ENCODE results near the gene PLA2G4F.

PLA2G4F gene

GRCh38 chr15:42146551-42147430 lies 9.6 kb downstream of the PLA2G4F start:
- DNase-seq, result no peak

DNA sequence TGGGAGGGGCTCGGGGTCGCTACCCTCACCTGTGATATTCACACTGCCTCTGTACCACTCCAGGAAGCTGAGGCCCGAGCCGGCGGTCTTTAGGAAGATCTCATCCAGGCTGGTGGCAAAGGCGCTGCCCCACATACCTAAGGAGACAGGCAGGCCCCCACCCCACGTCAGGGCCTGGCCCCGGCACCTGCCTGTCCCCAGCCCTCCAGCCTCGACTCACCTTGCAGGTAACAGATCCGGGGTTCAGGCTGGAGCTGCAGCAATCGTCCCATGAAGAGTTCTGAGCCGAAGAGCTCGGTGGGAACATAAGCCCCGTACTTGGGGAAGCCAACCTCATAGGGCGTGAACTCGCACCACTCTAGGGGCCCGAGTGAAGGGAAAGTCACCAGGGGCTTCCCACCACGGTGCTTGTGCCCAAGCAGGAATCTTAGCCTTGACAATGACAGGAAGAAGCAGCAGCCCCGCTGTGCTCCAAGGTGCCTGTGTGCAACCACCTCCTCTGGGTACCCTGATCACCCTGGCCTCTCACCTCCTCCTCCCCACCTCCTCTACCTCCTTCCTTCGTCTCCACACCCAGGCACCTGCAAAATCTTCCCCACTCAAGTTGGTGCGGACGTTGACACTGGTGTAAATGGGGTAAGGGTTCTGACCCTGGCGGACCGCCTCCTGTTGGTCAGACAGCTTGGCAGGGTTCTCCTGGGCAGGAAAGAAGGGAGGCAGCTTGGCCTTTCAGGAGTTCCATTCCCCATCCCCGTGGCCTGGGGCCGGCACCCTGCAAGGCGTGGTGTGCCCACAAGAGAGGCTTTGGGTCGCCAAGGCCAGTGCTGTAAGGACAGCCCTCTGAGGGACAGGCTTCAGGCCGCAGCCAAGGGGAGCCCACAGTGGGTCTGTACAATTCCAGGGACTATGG lies 10.6 kb downstream of the PLA2G4F start:
- DNase-seq, result no peak

- no peak for DNase-seq
Observed at GRCh38 chr15:42144841-42145375, 11.5 kb downstream of the PLA2G4F start.

DNA sequence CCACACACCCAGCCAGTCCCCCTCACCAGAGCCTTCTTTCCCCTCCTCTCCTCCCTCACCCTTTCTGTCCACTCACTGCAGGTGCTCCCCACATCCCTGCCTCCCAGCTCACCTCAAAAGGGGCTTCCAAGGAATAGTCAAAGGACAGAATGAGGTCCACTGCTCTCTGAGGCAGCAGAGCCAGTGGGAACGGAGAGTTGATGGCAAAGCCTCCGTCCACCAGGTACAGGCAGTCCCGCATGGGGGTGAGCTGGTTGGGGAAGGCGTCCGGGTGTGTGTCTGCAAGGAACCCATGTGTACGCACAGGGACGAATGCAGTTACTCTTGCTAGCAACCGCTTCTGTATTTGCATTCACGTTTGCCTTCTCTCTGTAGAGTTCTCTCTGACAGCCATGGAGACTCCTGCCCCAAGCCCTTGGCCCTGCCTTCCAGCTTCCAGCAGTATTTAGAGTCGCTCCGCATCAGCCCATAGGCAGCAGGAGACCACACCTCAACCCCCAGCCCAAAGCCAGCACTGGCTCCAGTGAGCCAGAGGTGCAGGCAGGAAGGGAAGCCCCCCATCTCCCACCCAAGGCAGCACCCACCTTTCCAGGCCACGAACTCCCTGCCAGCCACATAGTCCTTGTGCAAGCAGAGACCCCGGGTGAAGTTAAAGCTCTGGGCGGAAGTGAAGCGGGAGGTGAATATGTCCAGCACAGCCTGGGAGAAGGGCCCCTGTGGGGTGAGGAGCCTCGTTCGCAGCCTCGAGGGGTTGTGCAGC lies 12.4 kb downstream of the PLA2G4F start:
- DNase-seq, result no peak

GRCh38 chr15:42143356-42143755 lies 13.1 kb downstream of the PLA2G4F start:
- no peak for DNase-seq

DNA sequence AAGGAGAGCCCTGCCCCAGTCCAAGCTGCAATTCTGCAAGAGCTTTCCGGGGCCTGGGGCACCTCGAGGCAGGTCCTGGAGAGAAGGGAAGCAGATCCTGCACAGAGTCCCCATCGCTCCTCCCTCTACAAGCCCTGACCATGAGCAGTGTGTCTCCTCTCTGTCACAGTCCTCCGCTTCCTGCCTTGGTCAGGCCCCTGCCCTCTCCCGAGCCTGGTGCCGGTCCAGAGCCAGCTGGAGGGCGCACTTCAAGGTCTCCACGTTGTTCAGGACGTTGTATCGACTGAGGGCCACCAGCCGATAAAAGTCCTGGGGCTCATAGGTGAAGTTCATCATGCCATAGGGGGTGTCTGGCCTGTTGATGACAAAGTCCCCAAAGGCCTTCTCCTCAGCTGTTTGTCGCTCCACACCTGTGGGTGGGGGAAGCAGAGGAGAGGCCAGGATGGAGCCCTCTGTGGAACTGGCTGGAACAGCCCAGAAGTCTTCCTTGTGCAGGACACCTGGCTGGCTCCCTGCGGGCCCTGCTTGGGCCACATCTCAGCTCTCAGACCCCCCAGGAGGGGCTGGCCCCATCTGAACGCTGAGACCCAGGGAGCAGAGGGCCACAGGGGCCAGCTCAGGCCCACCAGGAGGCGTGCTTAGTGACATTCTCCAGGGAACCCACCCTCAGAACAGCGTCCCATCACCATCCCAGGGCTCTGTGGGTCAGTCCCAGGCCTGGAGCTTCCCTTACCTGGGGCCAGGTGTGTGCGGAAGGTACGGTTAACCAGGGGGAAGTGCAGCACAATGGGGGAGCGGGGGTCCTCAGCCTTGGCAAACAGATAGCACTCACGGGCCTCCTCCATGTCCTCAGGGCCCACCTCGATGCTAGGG lies 14.4 kb downstream of the PLA2G4F start:
- DNase-seq, result no peak

- no peak for DNase-seq
Observed at GRCh38 chr15:42141246-42141645, 15.2 kb downstream of the PLA2G4F start.

GRCh38 chr15:42140383-42141070 lies 15.9 kb downstream of the PLA2G4F start:
- no peak for DNase-seq

DNA sequence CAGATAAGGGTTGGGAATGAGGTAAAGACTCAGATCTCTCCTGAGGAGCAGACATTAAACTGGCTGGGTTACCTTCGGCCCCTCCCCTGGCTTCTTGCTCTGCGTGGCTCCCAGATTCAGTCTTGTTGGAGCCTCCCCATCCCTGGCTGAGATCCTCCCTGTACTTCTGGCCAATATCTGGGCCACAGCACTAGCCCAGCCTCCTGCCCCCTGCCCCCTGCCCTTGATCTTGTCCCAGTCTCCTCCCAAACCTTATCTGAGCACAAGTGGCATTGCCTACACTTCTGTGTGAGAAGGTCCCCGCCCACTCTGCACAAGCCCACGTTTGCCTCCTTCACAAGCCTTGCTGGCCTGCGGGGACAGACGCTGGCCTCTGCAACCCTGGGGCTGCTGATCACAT lies 16.8 kb downstream of the PLA2G4F start:
- no peak for DNase-seq

DNA sequence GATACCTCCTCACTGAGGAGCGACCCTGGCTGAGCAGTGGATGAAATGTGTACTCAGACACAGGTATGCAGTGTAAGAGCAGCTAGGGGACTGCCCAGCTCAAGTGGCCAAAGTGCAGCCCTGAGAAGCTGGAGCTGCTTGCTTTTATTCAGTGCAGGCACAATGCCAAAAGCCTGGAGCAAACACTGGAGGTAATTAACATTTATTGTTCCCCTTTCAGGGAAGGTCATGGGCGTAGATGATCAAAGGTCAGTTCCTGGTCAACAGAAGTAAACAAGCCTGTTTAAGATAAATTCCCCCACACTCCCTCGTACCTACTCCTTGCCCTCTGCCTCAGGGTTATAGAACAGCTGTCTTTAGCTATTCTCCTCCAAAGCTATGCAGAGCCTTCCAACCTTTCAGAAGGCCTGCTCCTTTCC lies 17.5 kb downstream of the PLA2G4F start:
- no peak for DNase-seq

DNA sequence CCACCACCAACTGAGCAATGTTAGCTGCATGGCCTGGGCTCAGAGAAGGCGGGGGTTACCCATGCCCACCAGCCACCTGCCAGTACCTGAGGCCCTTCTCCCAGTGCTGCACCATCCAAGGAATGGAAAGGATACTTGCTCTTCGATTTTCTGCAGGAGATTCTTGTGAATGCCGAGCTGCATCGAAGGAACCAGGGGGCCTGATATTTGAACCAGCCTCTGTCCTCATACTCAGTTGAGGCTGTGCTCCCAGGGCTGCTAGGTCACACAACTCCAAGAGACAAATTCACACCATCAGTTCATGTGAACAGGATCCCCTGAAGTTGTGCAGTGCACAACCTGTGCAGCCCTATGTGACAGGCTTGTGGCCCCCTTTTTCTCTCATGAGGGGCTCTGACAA lies 18.0 kb downstream of the PLA2G4F start:
- no peak for DNase-seq

DNA sequence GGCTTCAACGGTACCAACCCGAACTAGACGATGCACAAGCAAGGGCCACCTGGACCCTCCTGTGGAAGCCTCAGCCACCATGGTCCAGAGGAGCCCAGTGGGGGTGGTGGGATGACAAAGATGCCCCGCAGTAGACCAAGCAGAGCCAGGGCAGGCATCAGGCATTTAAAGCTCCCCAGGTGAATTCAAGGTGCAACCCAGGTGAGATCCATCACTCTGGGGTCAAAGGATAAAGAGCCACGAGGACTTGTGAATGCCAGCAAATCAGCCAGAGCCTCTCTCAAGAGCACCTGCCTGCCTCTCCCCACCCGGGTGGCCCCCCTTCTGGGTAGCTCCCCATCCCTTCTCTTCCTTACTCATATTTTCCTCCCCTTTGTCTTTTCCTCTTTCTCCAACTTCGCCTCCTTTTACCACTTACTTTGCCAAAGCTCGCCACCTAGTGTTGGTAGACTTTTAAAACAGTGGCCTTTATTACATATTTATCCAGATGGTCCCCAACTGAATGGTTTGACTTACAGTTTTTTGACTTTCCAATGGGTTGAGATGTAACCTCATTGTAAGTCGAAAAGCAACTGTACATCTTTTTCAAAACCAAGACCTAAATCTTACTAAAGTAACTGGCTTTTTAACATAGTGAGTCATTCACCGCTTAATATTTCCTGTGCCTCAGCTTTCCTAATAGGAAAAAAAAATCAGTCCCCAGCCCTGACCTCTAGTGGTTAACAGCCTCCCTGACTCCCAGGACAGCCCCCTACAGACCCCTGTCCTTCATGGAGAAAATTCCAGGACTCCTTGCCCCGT lies 18.8 kb downstream of the PLA2G4F start:
- DNase-seq, result peak; percentile 57

GRCh38 chr15:42136513-42136912 lies 19.9 kb downstream of the PLA2G4F start:
- peak; percentile 36 for DNase-seq

- no peak for DNase-seq
Observed at GRCh38 chr15:42135351-42135750, 21.1 kb downstream of the PLA2G4F start.

DNA sequence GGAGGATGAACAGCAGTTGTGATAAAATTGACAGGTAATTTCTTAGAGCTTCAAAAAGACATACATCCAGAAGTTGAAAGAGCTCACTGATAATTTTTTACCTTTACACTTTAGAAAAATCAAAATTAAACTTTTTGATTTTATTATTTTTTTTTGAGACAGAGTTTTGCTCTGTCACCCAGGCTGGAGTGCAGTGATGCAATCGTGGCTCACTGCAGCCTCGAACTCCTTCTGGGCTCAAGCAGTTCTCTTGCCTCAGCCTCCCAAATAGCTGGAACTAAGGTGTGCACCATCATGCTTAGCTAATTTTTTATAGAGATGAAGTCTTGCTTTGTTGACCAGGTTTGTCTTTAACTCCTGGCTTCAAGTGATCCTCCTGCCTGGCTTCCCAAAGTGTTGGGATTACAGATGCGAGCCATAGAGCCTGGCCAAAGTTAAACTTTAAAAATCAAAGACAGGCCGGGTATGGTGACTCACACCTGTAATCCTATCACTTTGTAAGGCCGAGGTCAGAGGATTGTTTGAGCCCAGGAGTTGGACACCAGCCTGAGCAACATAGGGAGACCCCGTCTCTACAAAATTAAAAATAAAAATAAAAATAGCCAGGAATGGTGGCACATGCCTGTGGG lies 21.7 kb downstream of the PLA2G4F start:
- no peak for DNase-seq

GRCh38 chr15:42133886-42134502 lies 22.4 kb downstream of the PLA2G4F start:
- DNase-seq, result peak; percentile 37

- DNase-seq, result no peak
Observed at GRCh38 chr15:42133356-42133755, 23.1 kb downstream of the PLA2G4F start.

DNA sequence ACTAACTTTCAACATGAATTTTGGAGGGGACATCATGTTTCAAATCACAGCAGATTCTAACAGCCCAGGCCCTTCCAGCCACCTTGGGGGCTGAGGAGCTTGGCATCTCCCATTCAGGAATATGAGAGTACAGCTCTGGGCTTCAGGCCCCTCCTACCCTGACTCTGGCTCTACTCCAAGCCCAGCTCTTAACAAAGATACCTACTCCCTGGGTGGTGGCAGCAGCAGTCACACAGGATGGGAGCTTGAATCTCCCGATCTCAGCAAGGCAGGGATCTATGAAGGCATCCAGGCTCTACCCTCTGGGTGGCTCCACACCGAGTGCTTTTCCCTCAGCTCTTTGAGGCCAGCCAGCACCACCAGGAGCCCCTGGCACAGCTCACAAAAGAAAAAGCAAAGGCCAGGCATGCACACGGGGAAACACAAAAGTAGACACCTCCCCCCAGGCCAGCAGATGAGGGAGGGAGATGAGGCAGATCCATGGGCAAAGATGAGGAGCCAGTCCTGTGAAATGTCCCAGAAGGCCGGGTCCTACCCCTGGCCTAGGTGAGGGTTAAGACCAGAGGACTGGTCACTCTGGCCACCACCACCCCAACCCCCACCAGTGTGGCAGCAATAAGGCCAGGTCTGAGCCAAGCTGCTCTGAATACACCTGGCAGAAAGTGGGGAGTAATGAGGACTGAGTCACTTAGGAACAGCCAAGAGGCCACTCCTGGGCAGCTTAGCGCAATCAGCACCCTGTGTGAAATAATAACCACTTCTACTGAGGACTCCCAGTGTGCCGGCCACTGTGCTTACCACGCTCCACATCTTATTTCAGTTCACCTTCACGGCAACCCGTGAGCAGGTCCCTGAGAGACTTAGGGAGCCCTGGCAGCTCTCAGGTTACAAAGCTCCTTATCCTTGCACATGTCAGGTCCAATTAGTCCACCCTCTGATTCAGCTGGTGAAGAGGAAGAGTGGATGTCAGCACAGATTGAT lies 24.3 kb downstream of the PLA2G4F start:
- DNase-seq, result peak; percentile 12
